NCI-H774 (cell line): Measurements from ENCODE around the gene NEDD4L.
A peak's percentile ranks its signal among the peaks of the same experiment; 100 is the strongest.

ENCODE experiments used
- DNase-seq: peaks from one replicate; lab custom pipeline; 2025; lab: John Stamatoyannopoulos, UW

NEDD4L gene

GRCh38 chr18:58349650-58350049, 305.6 kb downstream of the NEDD4L start:
- DNase-seq, result no peak

GRCh38 chr18:58350526-58350925, 306.5 kb downstream of the NEDD4L start:
- no peak for DNase-seq

- DNase-seq, result no peak
Measured at GRCh38 chr18:58351776-58352175, 307.8 kb downstream of the NEDD4L start.

GRCh38 chr18:58353581-58353980, 309.6 kb downstream of the NEDD4L start:
- DNase-seq, result no peak

- DNase-seq, result no peak
Measured at GRCh38 chr18:58354051-58354450, 310.0 kb downstream of the NEDD4L start.

GRCh38 chr18:58354791-58355190, 310.8 kb downstream of the NEDD4L start:
- no peak for DNase-seq

GRCh38 chr18:58355243-58355642, 311.2 kb downstream of the NEDD4L start:
- DNase-seq, result no peak

- no peak for DNase-seq
Measured at GRCh38 chr18:58359218-58359617, 315.2 kb downstream of the NEDD4L start.

- no peak for DNase-seq
Measured at GRCh38 chr18:58359620-58360019, 315.6 kb downstream of the NEDD4L start.

- DNase-seq, result no peak
Measured at GRCh38 chr18:58360324-58360723, 316.3 kb downstream of the NEDD4L start.

- DNase-seq, result no peak
Measured at GRCh38 chr18:58361212-58361611, 317.2 kb downstream of the NEDD4L start.

- DNase-seq, result no peak
Measured at GRCh38 chr18:58362027-58362575, 318.1 kb downstream of the NEDD4L start.

- no peak for DNase-seq
Measured at GRCh38 chr18:58362829-58363271, 318.8 kb downstream of the NEDD4L start.

GRCh38 chr18:58363767-58364540, 319.9 kb downstream of the NEDD4L start:
- DNase-seq, result no peak

GRCh38 chr18:58364876-58365528, 321.0 kb downstream of the NEDD4L start:
- DNase-seq, result no peak

- no peak for DNase-seq
Measured at GRCh38 chr18:58367425-58368140, 323.6 kb downstream of the NEDD4L start.

- no peak for DNase-seq
Measured at GRCh38 chr18:58369616-58370015, 325.6 kb downstream of the NEDD4L start.

- no peak for DNase-seq
Measured at GRCh38 chr18:58370038-58370580, 326.1 kb downstream of the NEDD4L start.

- DNase-seq, result no peak
Measured at GRCh38 chr18:58370612-58371011, 326.6 kb downstream of the NEDD4L start.

- DNase-seq, result peak; percentile 44
Measured at GRCh38 chr18:58373481-58373880, 329.5 kb downstream of the NEDD4L start.

GRCh38 chr18:58375051-58375450, 331.0 kb downstream of the NEDD4L start:
- DNase-seq, result no peak
